ENCODE results near the gene MAGI1. TPM values are rescaled to one million over a fixed set of nuclear protein-coding genes. Genes with fewer than 3 reads are reported as not detected.

MAGI1 gene
- polyA plus RNA-seq, 3 donors = not detected

- H3K9ac ChIP-seq (ENCODE audit: insufficient read depth, low read length, poor library complexity, severe bottlenecking) = no peak overlapping the region
Measured at GRCh38 chr3:65352951-65353350, 685.8 kb downstream of the MAGI1 start.

GRCh38 chr3:65351753-65352152 is 687.0 kb downstream of the MAGI1 start:
- H3K4me1 ChIP-seq (ENCODE audit: control insufficient read depth in 1 of 2, insufficient read depth in 2 of 2, low read length in 2 of 2) = no peaks in the 10 kb centered on the region
- WGBS (ENCODE audit: insufficient coverage) = 93% methylated on average over 4 of the region's 4 CpGs
- H3K9me3 Mint-ChIP-seq = peaks cover 0 to 6% (median 3%) of the 10 kb centered on the region in 7 donors
- H3K27ac ChIP-seq (ENCODE audit: low read depth in 1 of 2, low read length in 2 of 2) = no peak overlapping the region
- no peaks in the 10 kb centered on the region for H4K20me1 ChIP-seq (ENCODE audit: insufficient read depth, low read length)
- peaks cover 13 to 16% of the 10 kb centered on the region in 2 donors for H3K27me3 ChIP-seq (ENCODE audit: control insufficient read depth in 2 of 2, insufficient read depth in 2 of 2, low read length in 2 of 2)
- no peak overlapping the region for H2AFZ ChIP-seq (ENCODE audit: insufficient read depth, low read depth, low read length, poor library complexity, severe bottlenecking)
- no peak overlapping the region for H3K4me3 ChIP-seq (replicated peaks in 1 of 3; ENCODE audit: low read depth in 2 of 3, low read length in 3 of 3)
- peaks cover 0 to under 1% of the 10 kb centered on the region in 2 donors for H3K36me3 Mint-ChIP-seq
- no peak overlapping the region for H3K4me3 Mint-ChIP-seq
- DNase-seq = no peak
- H3K9ac ChIP-seq (ENCODE audit: insufficient read depth, low read length, poor library complexity, severe bottlenecking) = no peak overlapping the region
- H3K27ac Mint-ChIP-seq = no peak overlapping the region
- no peaks in the 10 kb centered on the region for H3K4me1 Mint-ChIP-seq
- no peaks in the 10 kb centered on the region for H3K79me2 ChIP-seq (ENCODE audit: insufficient read depth, low read length)
- peaks cover 0 to 5% of the 10 kb centered on the region in 2 donors for H3K9me3 ChIP-seq (replicated peaks in 1 of 2; ENCODE audit: control insufficient read depth in 1 of 2, insufficient read depth in 1 of 2, low read length in 2 of 2)
- no peak for TF ChIP-seq CTCF (IDR thresholded peaks at IDR 0.05)
- intact Hi-C loops (cut with micrococcal nuclease) = no loop called here
- H3K27me3 Mint-ChIP-seq (ENCODE audit: low read depth in 3 of 3) = peaks cover 10 to 22% (median 21%) of the 10 kb centered on the region in 3 donors
- H3K4me2 ChIP-seq (replicated peaks; ENCODE audit: extremely low read depth, low read length, poor library complexity, severe bottlenecking) = no peak overlapping the region
- H3K36me3 ChIP-seq (replicated peaks in 1 of 2; ENCODE audit: control insufficient read depth in 1 of 2, insufficient read depth in 2 of 2, low read length in 2 of 2) = no peaks in the 10 kb centered on the region

More at GRCh38 chr3:65352951-65353350, 685.8 kb downstream of the MAGI1 start:
- Mint-ChIP-seq H3K9me3 (peaks cover 3 to 10% (median 6%) of the 10 kb centered on the region in 7 donors), H3K36me3 (peaks cover 3 to 4% of the 10 kb centered on the region in 2 donors), H3K27ac (no peak overlapping the region), H3K4me1 (no peaks in the 10 kb centered on the region), H3K27me3 (ENCODE audit: low read depth in 3 of 3) (peaks cover 20 to 33% (median 32%) of the 10 kb centered on the region in 3 donors), H3K4me3 (no peak overlapping the region)
- no peaks in the 10 kb centered on the region for H4K20me1 ChIP-seq (ENCODE audit: insufficient read depth, low read length)
- no peak for DNase-seq
- H3K27ac ChIP-seq (ENCODE audit: low read depth in 1 of 2, low read length in 2 of 2) = no peak overlapping the region
- peaks cover 0 to 9% of the 10 kb centered on the region in 2 donors for H3K9me3 ChIP-seq (replicated peaks in 1 of 2; ENCODE audit: control insufficient read depth in 1 of 2, insufficient read depth in 1 of 2, low read length in 2 of 2)
- no peak overlapping the region for H3K4me2 ChIP-seq (replicated peaks; ENCODE audit: extremely low read depth, low read length, poor library complexity, severe bottlenecking)
- no CpG with 5 or more reads among the region's 2 CpGs for WGBS (ENCODE audit: insufficient coverage)
- no peak overlapping the region for H2AFZ ChIP-seq (ENCODE audit: insufficient read depth, low read depth, low read length, poor library complexity, severe bottlenecking)
- H3K79me2 ChIP-seq (ENCODE audit: insufficient read depth, low read length) = no peaks in the 10 kb centered on the region
- H3K36me3 ChIP-seq (replicated peaks in 1 of 2; ENCODE audit: control insufficient read depth in 1 of 2, insufficient read depth in 2 of 2, low read length in 2 of 2) = no peaks in the 10 kb centered on the region
- no peak overlapping the region for H3K4me3 ChIP-seq (replicated peaks in 1 of 3; ENCODE audit: low read depth in 2 of 3, low read length in 3 of 3)
- no peak for TF ChIP-seq CTCF (IDR thresholded peaks at IDR 0.05)
- intact Hi-C loops (cut with micrococcal nuclease) = no loop called here
- peaks cover 23 to 26% of the 10 kb centered on the region in 2 donors for H3K27me3 ChIP-seq (ENCODE audit: control insufficient read depth in 2 of 2, insufficient read depth in 2 of 2, low read length in 2 of 2)
- no peaks in the 10 kb centered on the region for H3K4me1 ChIP-seq (ENCODE audit: control insufficient read depth in 1 of 2, insufficient read depth in 2 of 2, low read length in 2 of 2)

Data from CD14-positive monocyte (primary cell).